Spleen (tissue), 11 donors: ENCODE measurements around the gene PRRX2. TPM values are rescaled to one million over a fixed set of nuclear protein-coding genes. Genes with fewer than 3 reads are reported as not detected.

Experiments used
- DNase-seq: peaks from one replicate; pipeline ENCODE4 v3.0.0-alpha.2; 2020
- H3K27ac ChIP-seq, 8 donors: fragments of 200-600 bp; sonication (generic) in 7 of 8; 1 replicate in 4 of 8; 2 replicates in 4 of 8; pipeline versions ENCODE4 v1.5.0 to v1.8.0; 2016 to 2021; ENCODE audit warnings: inconsistent platforms in 4 of 8, mild to moderate bottlenecking in 4 of 8, moderate library complexity in 1 of 8
- H3K27me3 ChIP-seq, 7 donors: fragments of 200-600 bp; sonication (generic) in 6 of 7; replicated peaks in 1 of 7; 1 replicate in 4 of 7; 2 replicates in 3 of 7; pipeline versions ENCODE4 v1.5.0 to v1.8.0; 2016 to 2021; ENCODE audit warnings: inconsistent platforms in 3 of 7, mild to moderate bottlenecking in 1 of 7
- H3K36me3 ChIP-seq, 6 donors: fragments of 200-600 bp; sonication (generic) in 5 of 6; 1 replicate in 4 of 6; 2 replicates in 2 of 6; pipeline versions ENCODE4 v1.5.0 to v1.8.0; 2016 to 2021; ENCODE audit warnings: inconsistent platforms in 2 of 6
- H3K4me1 ChIP-seq, 6 donors: fragments of 200-600 bp; sonication (generic) in 5 of 6; 1 replicate in 3 of 6; 2 replicates in 3 of 6; pipeline versions ENCODE4 v1.5.0 to v1.8.0; 2016 to 2021; ENCODE audit warnings: inconsistent platforms in 3 of 6
- H3K4me3 ChIP-seq, 8 donors: fragments of 200-600 bp; sonication (generic) in 7 of 8; 1 replicate in 4 of 8; 2 replicates in 4 of 8; pipeline versions ENCODE4 v1.5.0 to v1.8.0; 2016 to 2021; ENCODE audit warnings: inconsistent platforms in 4 of 8, mild to moderate bottlenecking in 4 of 8, moderate library complexity in 2 of 8
- H3K9me3 ChIP-seq, 8 donors: fragments of 200-600 bp; sonication (generic) in 7 of 8; 1 replicate in 4 of 8; 2 replicates in 4 of 8; pipeline versions ENCODE4 v1.5.0 to v1.8.0; 2016 to 2021; ENCODE audit warnings: inconsistent platforms in 4 of 8
- CTCF ChIP-seq, 11 experiments: fragments of 200-600 bp in 7 of 11; fragments of 450-650 bp in 4 of 11; sonication (generic) in 4 of 11; IDR thresholded peaks in 8 of 11; conservative IDR thresholded peaks in 3 of 11; 1 replicate in 7 of 11; 2 replicates in 4 of 11; pipeline versions ENCODE4 v1.4.0 to v1.8.0; 2016 to 2021; ENCODE audit warnings: antibody characterized with exemption in 11 of 11, inconsistent platforms in 4 of 11, mild to moderate bottlenecking in 1 of 11
- POLR2A ChIP-seq, 3 donors: fragments of 450-650 bp; IDR thresholded peaks; one replicate each; pipeline ENCODE4 v1.5.1; 2017; ENCODE audit warnings: antibody characterized with exemption in 3 of 3, mild to moderate bottlenecking in 1 of 3
- POLR2AphosphoS5 ChIP-seq, 3 donors: sonication (generic); formaldehyde crosslinking; IDR thresholded peaks; one replicate each; pipeline ENCODE4 v1.5.1; 2017; ENCODE audit warnings: antibody characterized with exemption in 3 of 3
- WGBS, 5 donors: extraction: QIAGEN DNeasy Blood & Tissue Kit in 3 of 5; methylation state at CpG; one replicate each; pipeline versions ENCODE4 v1.1.5 to v1.1.7; 2013 to 2018; 5-methylcytosine and 5-hydroxymethylcytosine counted together
- intact Hi-C: fragments of 100-400 bp; cut with DNase I; formaldehyde crosslinking; loops from one replicate; pipeline ENCODE4 v1.15.0; 2023; ENCODE audit warnings: low total_unique reads
- polyA plus RNA-seq, 3 donors: library from polyadenylated mRNA; stranded (reverse); fragments of 200-250 nt; gene quantifications; one replicate each; pipeline ENCODE4 v1.2.1, GENCODE V29; 2013
- total RNA-seq, 7 donors: library from RNA; depleted of rRNA in 3 of 7; stranded (reverse); fragments of >200 nt in 3 of 7; fragmentation: NEBNext Ultra II Directional in 4 of 7; extraction: Animal tissue kit (Norgen Biotek cat#: 25700) in 4 of 7; gene quantifications; one replicate each; pipeline versions ENCODE4 v1.1.0 to v1.2.1, GENCODE V29; 2016 to 2021
- donor health status: healthy with polysubstance abuse.
- donor health status: DM: no; HTN: no; CAD: no; lungs with moderate emphysema.
- donor health status: DM: no; HTN: no; CAD: no.
- donor health status: Bipolar disorder and iron deficiency.
- donor health status: healthy.
- donor health status: DM: no; HTN: no; CAD: no.
- donor health status: DM: yes; HTN: yes; CAD: no.

Gene PRRX2
- total and polyA plus RNA-seq, 10 donors: 0.32 to 1.5 (median 0.54) TPM; not detected in 5

- DNase-seq: no peak
- Histone ChIP-seq H3K9me3 (no peaks in the 10 kb centered on the region), H3K27me3 (no peaks in the 10 kb centered on the region), H3K27ac (no peak overlapping the region), H3K4me3 (no peak overlapping the region), H3K36me3 (peaks cover 0 to 6% (median 2%) of the 10 kb centered on the region in 6 donors), H3K4me1 (peaks cover 13 to 33% (median 28%) of the 10 kb centered on the region in 6 donors)
- 67 to 89% (median 83%) methylated on average over 9 to 11 of the region's 11 CpGs for WGBS, 5 donors
- TF ChIP-seq CTCF (IDR thresholded peaks at IDR 0.05 in 8 of 11, conservative IDR thresholded peaks at IDR 0.05 in 3 of 11): no peak
- TF ChIP-seq POLR2A (IDR thresholded peaks at IDR 0.05): no peak
- no peak for TF ChIP-seq POLR2AphosphoS5 (IDR thresholded peaks at IDR 0.05)
- intact Hi-C loops: loop anchor here (10.0 kb wide), 1 partner anchor 140 kb away; no protein-coding TSS in a partner anchor
These were observed 21.1 kb upstream of the PRRX2 start for GRCh38 chr9:129644365-129644764.

GRCh38 chr9:129644902-129645301 is 20.5 kb upstream of the PRRX2 start:
- H3K27ac ChIP-seq: no peak overlapping the region
- no peaks in the 10 kb centered on the region for H3K9me3 ChIP-seq
- H3K4me1 ChIP-seq: peaks cover 13 to 27% (median 23%) of the 10 kb centered on the region in 6 donors
- no peak for DNase-seq
- TF ChIP-seq CTCF (IDR thresholded peaks at IDR 0.05 in 8 of 11, conservative IDR thresholded peaks at IDR 0.05 in 3 of 11) (no peak), POLR2A (IDR thresholded peaks at IDR 0.05) (no peak), POLR2AphosphoS5 (IDR thresholded peaks at IDR 0.05) (no peak)
- 78 to 84% (median 83%) methylated on average over 14 to 17 of the region's 17 CpGs for WGBS, 5 donors
- H3K4me3 ChIP-seq: no peak overlapping the region
- peaks cover 0 to under 1% (median 0%) of the 10 kb centered on the region in 6 donors for H3K36me3 ChIP-seq
- intact Hi-C loops: loop anchor here (10.0 kb wide), 1 partner anchor 140 kb away; no protein-coding TSS in a partner anchor
- no peaks in the 10 kb centered on the region for H3K27me3 ChIP-seq

GRCh38 chr9:129646252-129646651 is 19.2 kb upstream of the PRRX2 start:
- intact Hi-C loops: loop anchor here (10.0 kb wide), 1 partner anchor 139 kb away; no protein-coding TSS in a partner anchor
- H3K36me3 ChIP-seq: no peaks in the 10 kb centered on the region
- DNase-seq: no peak
- H3K27ac ChIP-seq: no peak overlapping the region
- H3K4me1 ChIP-seq: peaks cover under 1 to 14% (median 10%) of the 10 kb centered on the region in 6 donors
- TF ChIP-seq POLR2A (IDR thresholded peaks at IDR 0.05) (no peak), CTCF (IDR thresholded peaks at IDR 0.05 in 8 of 11, conservative IDR thresholded peaks at IDR 0.05 in 3 of 11) (no peak), POLR2AphosphoS5 (IDR thresholded peaks at IDR 0.05) (no peak)
- H3K9me3 ChIP-seq: no peaks in the 10 kb centered on the region
- H3K4me3 ChIP-seq: no peak overlapping the region
- 67 to 88% (median 81%) methylated on average over 11 to 12 of the region's 12 CpGs for WGBS, 5 donors
- no peaks in the 10 kb centered on the region for H3K27me3 ChIP-seq

GRCh38 chr9:129646654-129647053 is 18.8 kb upstream of the PRRX2 start:
- Histone ChIP-seq H3K4me1 (peaks cover 0 to 10% (median 6%) of the 10 kb centered on the region in 6 donors), H3K27ac (no peak overlapping the region), H3K36me3 (no peaks in the 10 kb centered on the region), H3K27me3 (no peaks in the 10 kb centered on the region), H3K4me3 (no peak overlapping the region), H3K9me3 (no peaks in the 10 kb centered on the region)
- DNase-seq: no peak
- intact Hi-C loops: loop anchor here (10.0 kb wide), 1 partner anchor 138 kb away; no protein-coding TSS in a partner anchor
- TF ChIP-seq POLR2A (IDR thresholded peaks at IDR 0.05) (no peak), CTCF (IDR thresholded peaks at IDR 0.05 in 8 of 11, conservative IDR thresholded peaks at IDR 0.05 in 3 of 11) (no peak), POLR2AphosphoS5 (IDR thresholded peaks at IDR 0.05) (no peak)
- WGBS, 5 donors: 84 to 97% (median 94%) methylated on average over 7 of the region's 7 CpGs
